ENCODE measurements around the gene VSIG8. TPM values are rescaled to one million over a fixed set of nuclear protein-coding genes. Genes with fewer than 3 reads are reported as not detected.

Gene VSIG8
- total RNA-seq, result not detected in 2 replicates

GRCh38 chr1:159862557-159862956, at the start of gene VSIG8:
Gene VSIG8, minus strand, starts transcription at chr1:159862657. Its CDS starts 136 bp downstream, at chr1:159862521.

GRCh38 chr1:159900086-159900680, 37.7 kb upstream of the VSIG8 start, which contains the start of gene CFAP45:
Gene CFAP45, minus strand, starts transcription at chr1:159900165. Its CDS starts 67 bp downstream, at chr1:159900098.

GRCh38 chr1:159826441-159827101, 35.9 kb downstream of the VSIG8 start, which contains the start of gene SLAMF8:
Gene SLAMF8, plus strand, starts transcription at chr1:159826873. Its CDS starts 26 bp downstream, at chr1:159826899.

Other genes with a start within 250 kb of the VSIG8 start
- gene CRP, start 148.1 kb downstream of the VSIG8 start, total RNA-seq, result not detected in 2 replicates
- 15.8 and 17.0 TPM in 2 replicates for gene DUSP23, start 81.7 kb downstream of the VSIG8 start, total RNA-seq
- gene FCRL6, start 60.3 kb downstream of the VSIG8 start, total RNA-seq, result not detected in 2 replicates
- 0.18 and 0.86 TPM in 2 replicates for gene SLAMF8, start 35.8 kb downstream of the VSIG8 start, total RNA-seq
- gene CFAP45, start 37.5 kb upstream of the VSIG8 start, total RNA-seq, result 1.2 TPM in 1 of 2 replicates, not detected in the other
- 555 and 578 TPM in 2 replicates for gene TAGLN2, start 62.9 kb upstream of the VSIG8 start, total RNA-seq
- not detected in 2 replicates for gene IGSF9, start 83.0 kb upstream of the VSIG8 start, total RNA-seq
- not detected in 2 replicates for gene SLAMF9, start 91.6 kb upstream of the VSIG8 start, total RNA-seq
- gene PIGM, start 169.3 kb upstream of the VSIG8 start, total RNA-seq, result 1.7 and 2.7 TPM in 2 replicates
- not detected in 2 replicates for gene KCNJ10, start 207.5 kb upstream of the VSIG8 start, total RNA-seq
- 0.71 TPM in 1 of 2 replicates, not detected in the other for gene KCNJ9, start 218.9 kb upstream of the VSIG8 start, total RNA-seq
- gene IGSF8, start 236.0 kb upstream of the VSIG8 start, total RNA-seq, result 15.6 and 17.9 TPM in 2 replicates